Activated naive CD4-positive, alpha-beta T cell treated with anti-CD3 and anti-CD28 coated beads, Interleukin-2, amount 50 U/mL, for 72 hours (primary cell): ENCODE results near the gene SCUBE1. TPM values are rescaled to one million over a fixed set of nuclear protein-coding genes. Genes with fewer than 3 reads are reported as not detected.

Experiments
- ATAC-seq, 2 donors: fragments of 150-1000 bp; cut with Tn5 transposase; 2 replicates each; pipeline ENCODE4 v1.10.0; 2021; ENCODE audit warnings: mild to moderate bottlenecking in 2 of 2, moderate library complexity in 2 of 2
- DNase-seq, 2 donors: peaks; one replicate each; pipeline ENCODE4 v3.0.0; 2021 to 2022; ENCODE audit warnings: low spot score in 2 of 2
- H3K27ac Mint-ChIP-seq, 2 donors: one replicate each; pipeline ENCODE4 v1.8.0; 2022; ENCODE audit warnings: mild to moderate bottlenecking in 2 of 2, mixed read lengths in 2 of 2
- H3K36me3 Mint-ChIP-seq, 2 donors: one replicate each; pipeline ENCODE4 v1.8.0; 2022; ENCODE audit warnings: mixed read lengths in 2 of 2
- H3K9me3 Mint-ChIP-seq, 2 donors: one replicate each; pipeline ENCODE4 v1.8.0; 2022; ENCODE audit warnings: mixed read lengths in 2 of 2
- total RNA-seq, 2 donors: library from RNA; stranded (reverse); gene quantifications; one replicate each; pipeline ENCODE4 v1.2.3, GENCODE V29; 2022

SCUBE1 gene
- total RNA-seq, 2 donors from 2014 or later: 0.39 TPM; not detected in 1

DNA sequence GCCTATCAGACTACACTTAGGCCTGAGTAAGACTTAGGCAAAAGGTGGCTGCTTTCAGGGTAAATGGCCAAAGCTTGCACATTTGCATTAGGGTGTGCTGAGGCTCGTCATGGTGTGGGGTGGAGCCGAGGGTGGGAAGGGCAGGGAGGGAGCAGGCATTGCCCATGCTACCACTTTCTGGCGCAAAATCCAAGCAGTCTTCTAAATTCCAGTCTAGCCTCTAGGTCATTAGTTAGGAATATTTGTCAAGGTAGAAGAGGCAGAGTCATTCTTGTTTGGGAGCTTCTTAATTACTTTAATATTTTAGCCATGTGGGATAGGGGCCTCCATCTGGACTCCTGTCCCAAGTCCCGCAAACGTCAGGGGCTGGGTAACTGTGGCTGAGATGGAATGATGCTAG, 28.6 kb downstream of the SCUBE1 start:
- Mint-ChIP-seq H3K36me3 (no peaks in the 10 kb centered on the region), H3K9me3 (no peaks in the 10 kb centered on the region), H3K27ac (no peak overlapping the region)
- DNase-seq: no peak
- ATAC-seq: no peak

- Mint-ChIP-seq H3K36me3 (no peaks in the 10 kb centered on the region), H3K27ac (no peak overlapping the region), H3K9me3 (no peaks in the 10 kb centered on the region)
- ATAC-seq: no peak
- DNase-seq: no peak
These were observed 29.2 kb downstream of the SCUBE1 start for GRCh38 chr22:43313890-43314474.

GRCh38 chr22:43313244-43313889, 29.8 kb downstream of the SCUBE1 start:
- H3K27ac Mint-ChIP-seq: no peak overlapping the region
- ATAC-seq: no peak

DNA sequence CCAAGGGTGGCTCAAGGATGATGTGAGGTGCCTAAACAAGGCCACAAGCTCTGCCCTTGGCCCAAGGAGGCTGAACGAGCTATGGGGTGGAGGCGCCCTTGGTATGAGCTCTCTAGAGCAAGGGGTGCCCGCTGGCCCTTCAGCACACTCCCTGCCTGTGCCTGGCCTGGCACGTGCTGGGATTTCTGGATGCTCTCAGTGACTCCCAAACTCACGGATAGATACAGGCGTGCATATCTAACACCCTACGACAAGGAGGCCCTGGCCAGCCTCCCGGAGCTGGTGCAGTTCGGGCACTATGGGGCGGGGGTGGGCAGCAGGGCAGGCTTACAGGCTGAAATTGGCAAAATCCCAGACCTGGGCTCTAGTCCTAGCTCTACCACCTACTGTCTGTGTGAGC, 30.6 kb downstream of the SCUBE1 start:
- H3K36me3 Mint-ChIP-seq: no peaks in the 10 kb centered on the region
- ATAC-seq (no peak), DNase-seq (no peak)
- no peak overlapping the region for H3K27ac Mint-ChIP-seq
- no peaks in the 10 kb centered on the region for H3K9me3 Mint-ChIP-seq

More at GRCh38 chr22:43313244-43313889, 29.8 kb downstream of the SCUBE1 start:
- Mint-ChIP-seq H3K9me3 (no peaks in the 10 kb centered on the region), H3K36me3 (no peaks in the 10 kb centered on the region)
- no peak for DNase-seq

GRCh38 chr22:43310798-43311197, 32.4 kb downstream of the SCUBE1 start:
- H3K36me3 Mint-ChIP-seq: no peaks in the 10 kb centered on the region
- ATAC-seq (no peak), DNase-seq (no peak)
- no peaks in the 10 kb centered on the region for H3K9me3 Mint-ChIP-seq
- H3K27ac Mint-ChIP-seq: no peak overlapping the region

DNA sequence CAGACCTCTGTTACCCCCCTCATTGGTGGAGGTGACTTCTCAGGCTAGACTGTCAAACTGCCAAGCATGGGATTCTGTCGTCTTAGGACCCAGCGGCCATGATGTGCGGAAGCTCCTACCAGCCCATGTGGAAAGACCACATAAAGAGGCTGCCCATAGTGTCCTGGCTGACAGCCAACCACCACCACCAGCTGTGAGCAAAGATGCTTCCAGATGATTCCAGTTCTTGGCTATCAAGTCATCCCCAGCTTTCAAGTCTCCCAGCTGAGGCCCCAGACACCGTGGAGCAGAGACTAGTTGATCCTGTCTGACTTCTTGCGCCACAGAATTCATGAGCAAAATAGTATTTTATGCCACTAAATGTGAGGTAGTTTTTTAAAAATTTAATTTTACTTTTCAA, 32.9 kb downstream of the SCUBE1 start:
- no peak for DNase-seq
- Mint-ChIP-seq H3K9me3 (no peaks in the 10 kb centered on the region), H3K27ac (no peak overlapping the region), H3K36me3 (no peaks in the 10 kb centered on the region)
- ATAC-seq: no peak

DNA sequence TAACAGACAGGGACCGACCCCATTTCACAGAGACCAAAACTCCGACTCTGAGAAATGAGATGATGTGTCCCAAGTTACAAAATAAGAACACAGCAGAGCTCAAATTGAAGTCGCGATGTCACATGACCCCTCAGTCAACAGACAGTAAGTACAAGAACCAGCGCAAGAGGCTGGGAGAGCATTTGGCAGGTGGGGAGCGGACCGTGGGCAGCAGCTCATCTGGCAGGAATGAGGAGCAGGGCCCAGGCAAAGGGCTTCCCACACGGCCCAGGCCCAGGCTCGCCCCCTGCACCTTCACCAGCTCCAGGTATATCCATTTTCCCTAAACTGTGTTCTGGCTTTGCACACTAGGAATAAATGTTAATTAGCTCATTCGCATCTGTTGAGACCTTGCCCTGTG, 34.3 kb downstream of the SCUBE1 start:
- ATAC-seq (no peak), DNase-seq (no peak)
- Mint-ChIP-seq H3K36me3 (no peaks in the 10 kb centered on the region), H3K27ac (no peak overlapping the region), H3K9me3 (no peaks in the 10 kb centered on the region)

- no peak overlapping the region for H3K27ac Mint-ChIP-seq
- DNase-seq: no peak
- H3K36me3 Mint-ChIP-seq: no peaks in the 10 kb centered on the region
- no peak for ATAC-seq
- no peaks in the 10 kb centered on the region for H3K9me3 Mint-ChIP-seq
These were observed 34.9 kb downstream of the SCUBE1 start for GRCh38 chr22:43308060-43308830.

DNA sequence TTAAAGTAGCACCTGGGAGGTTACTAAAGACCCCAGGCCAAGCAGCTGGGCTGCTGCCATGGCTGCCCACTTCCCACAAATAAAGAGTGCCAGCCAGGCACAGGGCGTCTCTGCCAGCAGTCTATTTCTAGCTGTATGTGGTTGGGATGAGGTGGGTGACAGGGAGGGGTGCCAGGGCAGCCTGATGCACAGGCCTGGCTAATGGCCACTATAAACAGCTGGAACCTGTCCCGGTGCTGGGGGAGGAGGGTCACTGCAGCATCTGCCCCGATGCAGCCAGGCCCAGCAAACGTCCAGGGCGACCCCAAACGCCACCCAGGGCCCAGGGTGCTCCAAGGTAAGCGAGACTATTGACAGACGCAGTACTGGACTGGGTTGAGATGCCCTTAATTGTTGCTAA, 37.4 kb downstream of the SCUBE1 start:
- Mint-ChIP-seq H3K27ac (no peak overlapping the region), H3K9me3 (no peaks in the 10 kb centered on the region), H3K36me3 (no peaks in the 10 kb centered on the region)
- ATAC-seq (no peak), DNase-seq (no peak)

DNA sequence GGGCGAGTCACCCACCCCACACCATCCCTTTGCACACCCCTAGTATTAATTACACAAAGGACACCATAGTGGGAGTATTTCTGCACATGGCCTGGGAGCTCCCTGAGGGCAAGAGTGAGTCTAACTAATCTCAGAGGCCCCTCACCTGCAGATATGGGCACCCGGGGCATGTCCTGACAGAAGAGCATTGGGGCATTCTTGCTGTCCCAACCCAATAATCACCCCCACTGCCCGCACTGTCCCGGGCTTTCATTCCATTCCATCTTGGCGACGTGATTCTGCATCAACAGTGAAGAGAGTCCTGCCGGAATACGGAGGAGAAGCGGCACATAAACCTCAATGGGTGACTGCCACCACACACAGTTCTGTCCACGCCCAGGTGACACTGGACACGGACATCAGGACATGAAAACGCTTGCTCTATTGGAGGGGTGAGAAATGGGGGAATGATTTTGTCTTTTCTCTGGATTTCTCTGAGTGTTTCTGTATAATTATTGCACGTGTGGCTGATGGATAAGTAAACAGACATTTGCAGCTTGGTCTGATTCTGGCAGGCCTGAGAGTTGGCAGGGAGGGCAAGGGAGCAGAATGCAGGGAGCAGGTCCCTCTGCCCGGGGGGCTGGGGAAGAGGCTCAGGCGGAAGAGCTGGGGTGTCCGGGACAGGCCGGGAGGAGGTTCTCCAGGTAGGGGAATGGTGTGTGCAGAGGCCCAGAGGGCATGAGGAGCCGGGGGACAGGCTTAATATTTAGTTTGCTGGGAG, 38.2 kb downstream of the SCUBE1 start:
- H3K9me3 Mint-ChIP-seq: no peaks in the 10 kb centered on the region

DNA sequence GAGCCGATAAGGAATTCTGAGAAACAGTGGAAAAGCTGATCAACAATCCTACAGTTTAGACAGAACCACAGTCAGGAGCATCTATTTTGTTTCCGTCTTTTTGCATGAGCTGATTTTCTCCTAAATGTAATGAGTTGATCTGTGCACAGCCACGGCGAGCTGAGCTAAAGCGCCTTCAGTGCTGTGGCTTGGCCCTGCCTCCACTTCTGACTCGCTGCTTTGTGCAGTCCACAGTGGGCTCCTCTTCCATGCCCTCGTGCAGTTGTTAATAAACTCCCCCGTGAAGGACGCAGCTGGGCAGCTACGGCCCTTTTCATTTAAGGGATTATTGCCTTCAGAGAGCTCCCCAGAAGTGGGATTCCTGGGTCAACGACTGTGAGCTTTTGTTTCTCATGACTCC, 39.4 kb downstream of the SCUBE1 start:
- H3K27ac Mint-ChIP-seq: no peak overlapping the region
- H3K36me3 Mint-ChIP-seq: no peaks in the 10 kb centered on the region
- DNase-seq: no peak
- no peaks in the 10 kb centered on the region for H3K9me3 Mint-ChIP-seq
- no peak for ATAC-seq

More for the DNA sequence above, 38.2 kb downstream of the SCUBE1 start:
- DNase-seq: no peak
- Mint-ChIP-seq H3K36me3 (no peaks in the 10 kb centered on the region), H3K27ac (no peak overlapping the region)
- no peak for ATAC-seq

GRCh38 chr22:43303166-43303565, 40.0 kb downstream of the SCUBE1 start:
- ATAC-seq (no peak), DNase-seq (no peak)
- peak overlapping the region in 1 of 2 donors; percentile 14 for H3K27ac Mint-ChIP-seq
- no peaks in the 10 kb centered on the region for H3K36me3 Mint-ChIP-seq
- no peaks in the 10 kb centered on the region for H3K9me3 Mint-ChIP-seq

DNA sequence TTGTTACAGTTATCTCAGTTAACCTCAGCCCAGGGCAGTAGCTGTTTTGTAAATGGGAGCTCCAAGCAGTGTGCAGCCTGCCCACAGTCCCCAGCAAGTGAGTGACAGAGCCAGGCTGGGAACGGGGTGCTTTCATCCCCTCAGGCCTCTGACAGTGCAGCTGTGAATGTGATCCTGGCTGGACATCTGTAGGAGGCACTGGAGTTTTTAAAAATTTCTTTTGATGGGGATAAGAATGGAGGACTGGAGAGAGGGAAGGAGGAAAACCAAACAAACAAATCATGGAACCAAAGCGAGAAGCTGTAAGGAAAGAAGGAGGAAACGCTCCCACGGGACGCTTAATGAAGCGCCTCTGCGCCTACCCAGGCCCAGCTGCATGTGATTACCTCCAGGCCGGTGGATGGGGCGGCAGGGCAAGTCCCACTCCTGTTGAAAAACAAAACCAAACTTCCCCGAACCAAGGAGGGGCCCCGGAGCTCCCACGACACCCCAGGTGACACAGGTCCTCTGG, 40.6 kb downstream of the SCUBE1 start:
- no peaks in the 10 kb centered on the region for H3K36me3 Mint-ChIP-seq
- no peak for ATAC-seq
- H3K27ac Mint-ChIP-seq: no peak overlapping the region
- no peaks in the 10 kb centered on the region for H3K9me3 Mint-ChIP-seq
- DNase-seq: no peak

DNA sequence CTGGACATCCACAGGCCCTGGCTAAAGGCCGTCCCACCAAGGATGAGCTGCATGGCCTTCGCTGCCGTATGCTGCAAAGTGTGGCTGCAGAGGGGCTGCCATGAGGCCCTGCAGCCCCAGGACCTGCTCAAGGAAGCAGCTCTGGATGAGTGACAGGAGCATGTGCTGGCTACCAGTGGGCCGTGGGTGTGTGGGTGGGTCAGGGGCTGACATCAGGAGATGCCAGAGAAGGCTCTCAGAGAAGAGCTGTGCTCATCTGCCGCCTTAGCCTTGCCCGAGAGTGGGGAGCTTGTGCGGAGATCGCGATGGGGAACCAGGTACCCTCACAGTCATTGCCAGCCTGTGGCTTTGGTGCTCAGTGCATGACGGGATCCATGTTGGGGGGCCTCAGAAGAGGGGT, 41.3 kb downstream of the SCUBE1 start:
- H3K9me3 Mint-ChIP-seq: no peaks in the 10 kb centered on the region
- ATAC-seq: no peak

GRCh38 chr22:43300891-43301676, 42.1 kb downstream of the SCUBE1 start:
- ATAC-seq (no peak), DNase-seq (no peak)
- Mint-ChIP-seq H3K27ac (no peak overlapping the region), H3K36me3 (no peaks in the 10 kb centered on the region), H3K9me3 (no peaks in the 10 kb centered on the region)

More for the DNA sequence above, 41.3 kb downstream of the SCUBE1 start:
- Mint-ChIP-seq H3K36me3 (no peaks in the 10 kb centered on the region), H3K27ac (no peak overlapping the region)
- DNase-seq: no peak

DNA sequence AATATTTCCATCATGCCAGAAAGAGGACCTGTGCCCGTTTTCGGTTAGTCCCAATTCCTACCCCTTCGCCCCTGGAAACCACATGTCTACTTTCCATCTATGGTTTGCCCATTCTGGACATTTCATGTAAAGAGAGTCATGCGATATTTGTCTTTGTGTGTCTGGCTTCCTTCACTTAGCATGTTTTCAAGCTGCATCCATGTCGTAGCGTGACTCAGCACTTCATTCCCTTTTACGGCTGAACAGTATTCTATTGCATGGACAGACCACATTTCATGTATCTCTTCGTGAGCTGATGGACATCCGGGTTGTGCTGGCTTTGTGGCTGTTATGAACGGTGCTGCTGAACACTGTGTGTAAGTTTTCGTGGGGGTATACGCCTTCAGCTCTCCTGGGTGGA, 43.4 kb downstream of the SCUBE1 start:
- DNase-seq: no peak
- Mint-ChIP-seq H3K36me3 (no peaks in the 10 kb centered on the region), H3K27ac (no peak overlapping the region), H3K9me3 (no peaks in the 10 kb centered on the region)
- peak in 1 of 2 donors; percentile 24 for ATAC-seq
